ENCODE data around the gene NUCB1. TPM values are rescaled to one million over a fixed set of nuclear protein-coding genes. Genes with fewer than 3 reads are reported as not detected.

NUCB1 gene
- total RNA-seq, 1 donor from 2014 or later, result 126 TPM

DNA sequence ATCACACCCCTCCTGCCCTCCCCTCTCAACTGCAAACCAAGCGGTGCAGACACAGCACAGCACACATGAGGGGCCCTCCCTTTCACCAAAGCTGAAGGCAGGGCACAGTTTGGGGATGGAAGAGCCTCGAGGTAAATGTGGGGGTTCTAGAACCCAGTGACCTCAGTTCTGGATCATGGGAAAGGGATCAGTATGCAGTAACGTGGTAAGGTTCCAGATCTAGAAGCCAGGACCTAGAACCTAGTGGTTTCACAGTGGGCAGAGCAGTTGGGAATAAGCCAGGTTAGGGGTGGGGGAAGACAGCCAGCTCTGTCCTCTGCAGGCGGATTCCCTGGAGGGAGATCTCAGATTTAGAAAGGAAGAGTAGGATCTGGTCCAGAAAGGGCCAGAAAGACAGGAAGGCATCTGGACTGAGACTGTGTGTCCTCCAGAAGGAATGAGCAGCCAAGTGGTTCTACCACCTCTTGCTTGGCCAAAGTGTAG is 68.1 kb downstream of the NUCB1 start:
- POLR2A ChIA-PET, result interaction anchor here (0.6 to 8.1 kb wide), 8 partner anchors 8 to 131 kb away, joined by 3 to 179 read pairs (median 10); partner anchors contain the start of genes BAX, GYS1, NUCB1 and PPP1R15A
- ATAC-seq (ENCODE audit: low read depth) (no peak), DNase-seq (no peak)
- Mint-ChIP-seq H3K9me3 (no peaks in the 10 kb centered on the region), H3K4me3 (no peak overlapping the region), H3K27ac (no peak overlapping the region), H3K4me1 (peaks cover 57% of the 10 kb centered on the region), H3K27me3 (no peaks in the 10 kb centered on the region), H3K36me3 (ENCODE audit: low read depth) (peaks cover 55% of the 10 kb centered on the region)
- CTCF ChIA-PET, result interaction anchor here (0.6 to 2.2 kb wide), 3 partner anchors 126 to 180 kb away, joined by 3 to 8 read pairs (median 3); no protein-coding TSS in a partner anchor
- no peak for TF ChIP-seq CTCF (IDR thresholded peaks at IDR 0.05)
- intact Hi-C loops (cut with micrococcal nuclease), result loop anchor here (5.0 kb wide), 1 partner anchor 111 kb away; no protein-coding TSS in a partner anchor

DNA sequence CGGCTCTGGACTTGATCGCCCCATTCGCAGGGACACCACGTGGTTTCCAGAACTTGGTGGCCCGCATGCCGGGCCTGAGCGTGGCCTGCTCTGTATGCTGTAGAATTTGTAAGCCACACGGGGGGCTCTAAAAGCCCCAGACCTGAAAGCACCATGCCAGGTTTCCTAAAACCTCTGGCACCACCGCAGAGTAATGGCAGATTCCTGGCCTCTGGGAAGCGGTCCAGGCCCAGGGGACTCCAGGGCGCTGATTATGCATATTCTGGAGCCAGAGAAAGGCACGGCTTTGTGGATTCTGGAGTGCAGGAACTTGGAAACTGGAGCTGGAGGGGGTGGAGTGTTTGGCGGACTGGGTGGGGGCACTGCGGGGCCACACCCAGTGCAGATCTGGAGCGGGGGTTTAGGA is 68.7 kb downstream of the NUCB1 start:
- Mint-ChIP-seq H3K4me3 (no peak overlapping the region), H3K36me3 (ENCODE audit: low read depth) (peaks cover 57% of the 10 kb centered on the region), H3K27me3 (no peaks in the 10 kb centered on the region), H3K9me3 (no peaks in the 10 kb centered on the region), H3K27ac (no peak overlapping the region), H3K4me1 (peaks cover 51% of the 10 kb centered on the region)
- ChIA-PET CTCF (interaction anchor here (1.2 kb wide), 1 partner anchor 127 kb away, joined by 3 read pairs; no protein-coding TSS in a partner anchor), POLR2A (interaction anchor here (8.1 kb wide), 1 partner anchor 94 kb away, joined by 179 read pairs; the partner anchor contains the start of gene PPP1R15A)
- ATAC-seq (ENCODE audit: low read depth), result no peak
- TF ChIP-seq CTCF (IDR thresholded peaks at IDR 0.05), result no peak
- DNase-seq, result no peak
- intact Hi-C loops (cut with micrococcal nuclease), result loop anchor here (5.0 kb wide), 1 partner anchor 112 kb away; no protein-coding TSS in a partner anchor

- peaks cover 44% of the 10 kb centered on the region for H3K4me1 Mint-ChIP-seq
- H3K9me3 Mint-ChIP-seq, result no peaks in the 10 kb centered on the region
- intact Hi-C loops (cut with micrococcal nuclease), result loop anchor here (2.0 to 5.0 kb wide), 3 partner anchors 23 to 127 kb away; partner anchors contain the start of genes GYS1 and RUVBL2
- no peak for TF ChIP-seq CTCF (IDR thresholded peaks at IDR 0.05)
- no peaks in the 10 kb centered on the region for H3K27me3 Mint-ChIP-seq
- no peak for DNase-seq
- POLR2A ChIA-PET, result interaction anchor here (1.4 to 8.1 kb wide), 4 partner anchors 10 to 133 kb away, joined by 3 to 179 read pairs (median 12); partner anchors contain the start of genes HSD17B14 and PPP1R15A
- peaks cover 62% of the 10 kb centered on the region for H3K36me3 Mint-ChIP-seq (ENCODE audit: low read depth)
- ATAC-seq (ENCODE audit: low read depth), result no peak
- H3K27ac Mint-ChIP-seq, result no peak overlapping the region
- CTCF ChIA-PET, result interaction anchor here (1.2 to 5.6 kb wide), 10 partner anchors 10 to 181 kb away, joined by 3 to 49 read pairs (median 9); partner anchors contain the start of genes GYS1, HSD17B14, NUCB1 and RUVBL2
- no peak overlapping the region for H3K4me3 Mint-ChIP-seq
These were observed 69.4 kb downstream of the NUCB1 start for GRCh38 chr19:48969276-48970138.

GRCh38 chr19:48970139-48970766 is 70.1 kb downstream of the NUCB1 start:
- Mint-ChIP-seq H3K4me3 (no peak overlapping the region), H3K27me3 (no peaks in the 10 kb centered on the region), H3K4me1 (peaks cover 37% of the 10 kb centered on the region), H3K9me3 (no peaks in the 10 kb centered on the region), H3K36me3 (ENCODE audit: low read depth) (peaks cover 59% of the 10 kb centered on the region), H3K27ac (no peak overlapping the region)
- no peak for TF ChIP-seq CTCF (IDR thresholded peaks at IDR 0.05)
- ChIA-PET POLR2A (interaction anchor here (0.5 to 8.1 kb wide), 15 partner anchors 8 to 1871 kb away, joined by 3 to 179 read pairs (median 6); partner anchors contain the start of genes CA11, GYS1, HSD17B14 and PPP1R15A), CTCF (interaction anchor here (0.6 to 5.6 kb wide), 28 partner anchors 8 to 245 kb away, joined by 3 to 49 read pairs (median 6); partner anchors contain the start of genes BAX, GYS1, HSD17B14 and NUCB1)
- DNase-seq (no peak), ATAC-seq (ENCODE audit: low read depth) (no peak)
- intact Hi-C loops (cut with micrococcal nuclease), result loop anchor here (2.0 kb wide), 2 partner anchors 23 to 127 kb away; partner anchors contain the start of genes GYS1 and RUVBL2

Data from activated B cell treated with CpG ODN at 0.5 μM for 24 hours (primary cell).